ENCODE data around the gene ZNF280D.
"Not testable (repeated sequence)": the region's sequence is repeated elsewhere in the genome, so short reads cannot be mapped to it uniquely, and the experiment has no call there.

ZNF280D gene

DNA sequence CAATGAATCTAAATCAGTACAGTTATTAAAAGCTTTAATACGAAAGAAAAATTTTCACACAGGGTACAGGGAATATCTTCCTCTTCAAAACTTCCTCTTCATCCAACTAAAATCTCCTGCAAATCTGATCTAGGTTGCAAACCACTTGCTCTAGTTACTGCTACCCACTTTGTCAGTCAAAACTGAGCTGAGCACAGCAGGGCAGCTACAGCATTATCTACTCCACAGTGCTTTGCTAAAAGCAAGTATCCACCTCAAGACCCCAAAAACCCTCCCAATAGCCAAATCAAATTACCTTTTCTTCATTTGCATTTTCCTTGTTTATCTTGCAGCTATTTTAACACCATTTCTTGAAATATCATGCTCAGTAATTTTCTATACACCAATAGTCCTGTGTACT is 14.7 kb downstream of the ZNF280D start:
- DNase-seq (ENCODE audit: low spot score): no peak

DNA sequence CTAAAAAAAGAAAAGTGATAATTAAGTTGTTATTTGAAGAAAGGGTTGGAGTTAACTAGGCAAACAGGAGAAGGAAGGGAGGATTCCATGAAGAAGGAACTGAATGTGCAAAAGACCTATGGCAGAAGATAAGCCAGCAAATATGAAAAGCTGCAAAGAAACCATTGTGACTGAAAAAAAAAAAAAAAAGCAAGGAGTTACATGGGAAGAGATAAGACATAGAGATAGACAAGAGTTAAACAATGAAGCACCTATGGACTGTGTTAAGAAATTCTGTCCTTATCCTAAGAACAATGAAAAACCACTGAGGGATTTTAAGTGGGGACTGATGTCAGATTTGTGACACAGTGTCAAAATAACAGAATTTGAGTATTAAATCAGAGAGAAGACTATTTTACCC is 17.0 kb downstream of the ZNF280D start:
- DNase-seq (ENCODE audit: low spot score): no peak

DNA sequence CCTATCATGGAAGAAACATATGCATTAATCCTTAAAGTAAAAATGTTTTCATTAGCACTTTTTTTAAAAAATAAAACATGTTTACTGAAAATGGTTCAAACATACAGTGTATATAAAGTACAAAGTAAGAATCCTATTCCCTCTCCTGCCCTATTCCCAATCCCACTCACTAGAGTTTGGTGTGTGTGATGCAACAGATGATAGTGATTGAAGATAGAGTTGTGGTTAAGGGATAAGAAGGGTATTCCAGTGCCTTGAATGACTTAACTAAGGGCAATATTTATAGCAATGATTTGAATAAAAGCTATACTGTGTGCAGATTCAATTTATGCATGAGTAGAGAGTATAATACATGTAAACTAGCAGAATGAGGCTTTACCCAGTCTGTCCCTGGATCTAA is 18.1 kb downstream of the ZNF280D start:
- no peak for DNase-seq (ENCODE audit: low spot score)

DNA sequence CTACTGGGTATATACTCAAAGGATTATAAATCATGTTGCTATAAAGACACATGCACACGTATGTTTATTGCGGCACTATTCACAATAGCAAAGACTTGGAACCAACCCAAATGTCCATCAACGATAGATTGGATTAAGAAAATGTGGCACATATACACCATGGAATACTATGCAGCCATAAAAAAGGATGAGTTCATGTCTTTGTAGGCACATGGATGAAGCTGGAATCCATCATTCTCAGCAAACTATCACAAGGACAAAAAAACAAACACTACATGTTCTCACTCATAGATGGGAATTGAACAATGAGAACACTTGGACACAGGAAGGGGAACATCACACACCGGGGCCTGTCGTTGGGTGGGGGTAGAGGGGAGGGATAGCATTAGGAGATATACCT is 23.8 kb downstream of the ZNF280D start:
- DNase-seq (ENCODE audit: low spot score): not testable (repeated sequence)

DNA sequence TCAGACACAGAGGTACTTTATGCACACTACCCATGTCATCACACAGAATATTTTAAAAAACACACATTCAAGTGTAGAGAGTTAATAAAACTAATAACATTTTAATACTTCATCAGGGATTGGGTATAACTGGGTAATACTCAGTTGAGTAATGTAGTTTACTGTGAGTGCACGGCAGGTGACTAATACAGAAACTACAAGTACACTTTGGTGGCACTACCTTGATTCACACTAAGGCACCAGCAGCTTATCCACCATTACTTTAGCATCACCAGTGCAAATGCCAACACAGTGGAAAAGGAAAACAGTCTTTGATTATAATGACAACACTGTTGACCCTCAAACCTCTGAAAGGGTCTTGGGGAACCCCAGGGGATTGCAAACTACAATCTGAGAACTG is 33.6 kb downstream of the ZNF280D start:
- no peak for DNase-seq (ENCODE audit: low spot score)

DNA sequence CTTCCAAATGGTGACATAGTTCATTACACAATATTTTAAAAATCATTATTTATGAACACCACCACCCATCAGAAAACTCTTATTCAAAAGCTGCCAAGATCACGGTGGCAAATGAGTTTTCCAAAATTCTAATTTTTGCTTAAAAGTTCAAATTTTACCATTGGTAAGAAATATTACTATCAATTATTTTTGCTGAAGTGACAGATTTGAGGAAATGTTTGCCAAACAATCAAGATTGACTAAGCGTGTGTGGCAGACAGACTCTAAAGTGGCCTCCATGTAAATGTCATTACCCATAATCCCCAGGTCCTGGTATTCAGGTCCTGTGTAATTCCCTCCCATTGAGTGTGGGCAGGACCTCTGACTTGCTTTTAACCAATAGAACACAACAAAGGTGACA is 35.0 kb downstream of the ZNF280D start:
- no peak for DNase-seq (ENCODE audit: low spot score)

DNA sequence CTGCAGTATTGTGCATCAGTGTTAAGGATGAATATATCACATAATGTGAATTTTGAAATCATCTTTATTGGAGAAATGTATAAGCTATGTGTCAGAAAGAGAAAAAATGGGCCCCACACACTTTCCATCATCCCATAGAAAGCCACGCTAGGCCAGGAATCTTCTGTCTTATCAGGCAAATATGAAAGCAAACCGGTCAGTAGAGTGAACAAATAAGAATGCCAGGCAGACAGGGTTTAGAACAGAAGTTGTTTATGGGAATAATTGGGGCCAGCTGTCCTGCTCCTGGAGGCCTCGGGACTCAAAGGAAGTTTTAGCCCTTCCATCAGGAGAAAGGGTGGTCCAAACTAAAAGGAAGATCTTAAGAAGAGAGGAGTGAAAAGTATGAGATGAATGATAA is 39.5 kb downstream of the ZNF280D start:
- DNase-seq (ENCODE audit: low spot score): no peak

DNA sequence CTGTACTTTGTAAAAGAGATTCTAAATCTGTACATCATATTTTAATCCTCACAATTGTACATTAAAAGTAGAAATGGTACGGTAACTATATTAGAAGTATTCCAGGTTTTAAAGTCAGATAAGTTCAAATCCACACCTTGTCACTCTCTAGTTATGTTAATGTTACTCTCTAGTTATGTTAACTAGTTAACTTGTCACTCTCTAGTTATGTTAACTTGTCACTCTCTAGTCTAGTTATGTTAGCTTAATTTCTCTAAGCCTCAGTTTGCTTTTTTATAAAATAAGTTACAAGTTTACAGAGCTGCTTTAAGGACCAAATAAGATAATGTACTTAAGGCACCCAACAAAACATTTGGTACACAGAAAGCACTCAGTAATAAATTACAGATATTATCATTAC is 42.6 kb downstream of the ZNF280D start:
- DNase-seq (ENCODE audit: low spot score): no peak

DNA sequence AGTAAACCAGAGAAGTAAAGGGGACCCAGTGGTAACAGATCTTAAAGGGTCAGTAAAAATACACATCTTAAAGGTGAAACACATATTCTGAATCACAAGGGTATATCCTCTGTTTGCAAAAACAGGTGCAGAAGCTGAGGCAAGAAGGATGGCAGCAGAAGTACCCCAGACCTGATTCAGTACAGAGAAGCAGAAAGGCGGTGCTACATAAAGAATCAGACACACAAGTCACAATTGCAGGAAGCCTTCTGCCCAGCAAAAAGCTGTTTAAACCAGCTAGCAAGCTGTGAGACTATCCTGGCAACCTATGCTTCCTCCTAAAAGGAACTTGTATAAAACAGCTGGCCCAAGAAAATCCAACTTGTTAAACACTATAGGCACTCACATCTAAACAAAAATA is 49.4 kb downstream of the ZNF280D start:
- no peak for DNase-seq (ENCODE audit: low spot score)

DNA sequence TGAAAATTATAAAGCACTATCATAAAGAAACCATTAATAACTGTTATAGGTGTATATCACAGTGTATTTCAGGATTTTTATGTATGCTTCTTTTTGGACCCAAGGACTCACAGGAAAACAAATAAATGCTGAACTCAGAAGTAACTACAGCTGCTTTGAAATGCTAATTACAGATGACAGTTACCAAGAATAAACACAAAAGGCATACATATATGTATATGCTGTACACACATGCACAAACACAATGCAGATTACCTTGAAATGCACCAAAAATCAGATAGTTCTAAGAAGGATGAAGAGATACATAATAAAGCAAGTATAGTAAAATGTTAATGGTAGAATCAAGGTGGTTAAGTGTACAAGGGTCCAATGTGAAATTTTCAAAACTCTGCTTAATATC is 52.2 kb downstream of the ZNF280D start:
- DNase-seq (ENCODE audit: low spot score): no peak

DNA sequence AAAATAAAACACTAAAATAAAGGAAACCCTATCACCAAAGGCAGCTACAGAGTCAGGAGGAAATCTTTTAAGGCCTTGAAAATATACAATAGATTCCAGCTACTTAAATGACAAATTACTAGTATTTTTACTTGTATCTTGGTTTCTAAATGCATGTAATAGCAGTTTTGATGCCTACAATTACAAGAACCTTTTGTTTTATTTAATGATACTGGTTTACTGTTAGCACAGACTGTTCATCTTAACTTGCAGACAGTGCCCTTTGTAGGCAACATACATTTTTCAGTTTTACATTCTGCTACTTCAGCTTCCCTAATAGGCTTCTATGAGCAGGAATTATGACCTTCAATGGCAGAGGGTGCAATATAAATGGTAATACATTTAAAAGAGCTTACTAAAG is 54.1 kb downstream of the ZNF280D start:
- DNase-seq (ENCODE audit: low spot score): no peak

DNA sequence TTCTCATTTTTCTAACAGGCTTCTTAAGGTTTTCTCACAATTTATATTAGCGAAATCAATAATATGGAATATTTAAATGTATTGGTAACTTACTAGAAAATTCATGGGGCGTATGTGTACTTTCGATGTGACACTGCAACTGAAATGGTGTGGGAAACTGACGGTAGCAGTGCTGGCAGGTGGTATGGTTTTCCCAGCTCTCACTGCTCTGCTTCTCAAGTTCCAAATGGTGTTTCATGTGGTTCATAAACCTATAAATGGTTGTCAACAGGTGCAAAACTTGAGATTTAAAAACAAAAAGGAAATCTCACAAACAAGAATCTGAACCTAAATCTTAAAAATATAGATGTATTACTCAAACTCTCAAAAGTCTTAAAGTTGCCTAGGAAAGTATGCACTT is 54.7 kb downstream of the ZNF280D start:
- no peak for DNase-seq (ENCODE audit: low spot score)

DNA sequence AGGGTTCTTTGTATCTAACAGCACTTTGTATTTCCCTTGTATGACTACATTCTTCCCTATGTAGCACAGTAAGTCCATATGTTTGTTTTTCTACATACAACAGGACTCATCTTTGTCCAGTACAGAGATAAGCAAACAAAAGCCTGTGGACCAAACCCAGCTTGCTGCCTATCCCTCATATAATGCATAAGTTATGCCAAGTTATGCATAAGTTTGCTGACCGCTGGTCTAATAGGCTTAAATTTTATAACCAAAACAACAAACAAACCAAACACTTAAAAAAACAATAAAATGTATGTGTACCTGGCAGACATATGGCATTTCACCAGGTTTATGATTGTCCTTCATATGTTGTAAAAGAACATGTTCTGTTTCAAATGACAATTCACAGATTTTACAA is 56.0 kb downstream of the ZNF280D start:
- DNase-seq (ENCODE audit: low spot score): no peak

DNA sequence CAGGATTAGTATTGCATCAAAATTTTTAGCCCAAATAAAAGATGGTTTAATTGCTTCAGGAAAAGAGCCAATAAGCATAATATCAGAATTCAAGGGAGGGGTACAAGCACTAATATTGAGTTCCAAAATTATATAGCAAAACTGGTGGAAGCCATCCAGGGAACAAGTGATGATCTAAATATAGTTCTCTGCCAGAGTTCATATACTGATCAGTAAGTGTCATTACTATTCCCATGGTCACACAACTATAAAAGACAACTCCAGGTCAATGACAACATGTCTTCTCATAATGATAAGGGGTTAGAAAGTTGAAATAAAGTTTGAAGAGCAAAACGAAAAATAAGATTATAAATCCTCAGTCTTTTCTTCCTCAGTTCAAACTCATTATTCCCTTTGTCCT is 57.4 kb downstream of the ZNF280D start:
- no peak for DNase-seq (ENCODE audit: low spot score)

DNA sequence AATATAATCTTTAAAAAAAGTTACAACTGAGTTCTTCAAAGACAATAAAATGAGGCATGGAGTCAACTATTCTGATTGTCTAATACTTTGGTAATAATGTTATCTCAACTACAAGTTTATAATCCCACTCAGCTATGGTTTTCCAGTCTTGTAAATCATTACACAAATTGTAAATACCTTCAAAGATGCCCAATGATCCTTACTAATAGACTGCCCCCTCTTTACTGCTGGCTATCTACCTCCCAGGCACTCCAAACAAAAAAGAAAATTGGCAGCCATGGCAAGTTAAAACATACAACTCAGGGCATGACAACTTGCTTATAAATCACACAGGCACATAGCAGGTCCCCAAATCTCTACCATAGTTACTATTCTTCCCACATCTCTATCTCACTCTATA is 58.5 kb downstream of the ZNF280D start:
- no peak for DNase-seq (ENCODE audit: low spot score)

DNA sequence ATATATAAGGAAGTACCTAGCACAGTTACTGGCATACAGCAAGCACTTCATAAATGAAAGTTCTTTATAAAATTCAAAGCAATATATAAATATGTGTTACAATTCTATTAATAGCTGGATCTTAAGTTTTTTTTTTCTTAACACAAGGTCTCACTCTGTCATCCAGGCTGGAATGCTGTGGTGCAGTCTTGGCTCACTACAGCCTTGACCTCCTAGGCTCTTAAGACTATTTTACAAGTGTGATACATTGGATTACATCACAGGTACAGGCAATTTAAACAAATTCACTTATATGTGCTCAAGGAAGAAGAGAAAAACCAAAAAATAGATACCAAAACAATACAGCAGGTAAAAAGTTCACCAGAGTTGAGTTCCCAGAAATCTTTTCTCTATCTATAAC is 60.6 kb downstream of the ZNF280D start:
- DNase-seq (ENCODE audit: low spot score): no peak

DNA sequence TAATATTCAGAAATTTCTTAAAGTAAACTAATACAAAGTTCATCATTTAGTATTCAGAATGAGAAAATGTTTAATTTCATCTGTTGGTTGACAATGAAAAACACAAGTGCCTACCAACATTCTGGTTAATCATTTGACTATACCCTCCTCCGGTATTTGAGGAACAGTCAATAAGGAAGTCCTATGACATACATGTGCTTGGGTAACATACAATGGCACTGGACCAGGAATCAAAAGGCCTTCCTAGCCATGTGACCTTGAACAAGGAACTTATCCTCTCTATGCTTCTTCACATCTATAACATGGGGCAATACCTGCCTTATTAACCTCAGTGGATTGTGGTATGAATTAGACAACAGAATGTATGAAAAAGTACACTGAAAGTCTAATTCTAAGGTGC is 65.8 kb downstream of the ZNF280D start:
- DNase-seq (ENCODE audit: low spot score): no peak

DNA sequence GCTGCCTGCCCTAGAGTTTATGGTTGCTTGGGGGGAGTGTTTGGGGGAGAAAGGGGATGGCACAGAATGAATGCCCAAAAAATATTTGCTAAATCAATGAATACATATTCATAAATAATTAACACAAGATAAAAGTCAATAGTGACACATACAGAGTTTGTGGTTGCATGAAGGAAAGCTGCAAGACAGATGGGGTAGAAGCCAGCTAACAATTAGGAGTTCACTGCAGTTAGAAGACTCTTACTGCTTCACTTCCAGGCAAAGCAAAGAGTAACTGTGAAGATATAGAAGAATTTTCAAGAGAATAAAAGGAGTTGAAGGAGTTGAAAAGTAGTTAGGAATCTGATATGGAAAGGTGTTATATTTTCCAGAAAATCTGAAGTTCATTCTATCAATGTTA is 72.4 kb downstream of the ZNF280D start:
- DNase-seq (ENCODE audit: low spot score): no peak

DNA sequence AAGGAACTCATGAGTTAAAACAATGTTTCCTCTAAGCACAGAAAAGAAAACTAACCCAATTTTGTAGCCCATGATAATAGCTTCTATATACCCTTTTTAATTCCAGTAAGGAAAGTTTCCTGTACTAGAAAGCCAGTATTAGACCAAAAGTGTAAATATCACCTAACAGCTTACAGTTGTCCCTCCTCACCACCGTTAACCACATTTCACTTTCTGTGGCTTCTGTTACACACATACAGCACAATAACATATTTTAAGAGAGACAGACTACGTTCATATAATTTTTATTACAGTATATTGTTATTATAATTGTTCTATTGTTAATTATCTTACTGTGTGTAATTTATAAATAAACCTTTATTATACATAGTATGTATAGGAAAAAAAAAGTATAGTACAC is 74.1 kb downstream of the ZNF280D start:
- no peak for DNase-seq (ENCODE audit: low spot score)

DNA sequence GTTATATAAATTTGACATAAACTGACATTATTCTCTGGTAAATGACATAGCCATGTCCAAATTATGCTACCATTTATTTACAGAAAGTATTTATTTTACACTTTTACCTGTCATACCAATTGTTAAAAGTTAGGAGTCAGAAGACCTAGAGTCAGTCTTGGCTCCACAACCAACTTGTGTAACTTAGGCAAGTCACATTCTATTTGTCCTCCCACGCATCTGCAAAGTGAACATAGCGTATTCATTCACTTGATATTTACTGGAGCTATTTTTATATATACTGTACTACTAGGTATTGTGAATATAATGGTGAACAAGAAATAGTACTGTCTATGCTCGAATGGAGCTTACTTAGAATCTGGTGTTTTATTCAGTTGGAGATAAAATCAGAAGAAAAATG is 78.7 kb downstream of the ZNF280D start:
- no peak for DNase-seq (ENCODE audit: low spot score)

DNA sequence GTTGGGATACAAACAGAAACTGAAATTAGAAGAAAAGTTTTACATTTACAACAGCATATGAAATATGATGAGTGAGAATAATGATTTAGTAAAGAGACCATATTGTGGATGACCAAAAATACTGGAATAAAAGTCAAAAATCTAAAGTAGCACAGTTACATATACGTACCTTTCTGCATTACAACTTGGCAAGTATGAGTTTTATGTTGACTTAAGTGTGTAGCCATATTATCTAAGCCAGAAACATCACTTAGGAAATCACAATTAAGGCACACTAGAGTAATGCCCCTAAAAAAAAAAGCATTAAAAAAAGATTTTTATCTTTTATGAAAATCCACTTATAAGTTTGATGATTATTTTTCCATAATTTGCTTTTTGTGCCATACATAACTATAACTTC is 79.1 kb downstream of the ZNF280D start:
- no peak for DNase-seq (ENCODE audit: low spot score)

DNA sequence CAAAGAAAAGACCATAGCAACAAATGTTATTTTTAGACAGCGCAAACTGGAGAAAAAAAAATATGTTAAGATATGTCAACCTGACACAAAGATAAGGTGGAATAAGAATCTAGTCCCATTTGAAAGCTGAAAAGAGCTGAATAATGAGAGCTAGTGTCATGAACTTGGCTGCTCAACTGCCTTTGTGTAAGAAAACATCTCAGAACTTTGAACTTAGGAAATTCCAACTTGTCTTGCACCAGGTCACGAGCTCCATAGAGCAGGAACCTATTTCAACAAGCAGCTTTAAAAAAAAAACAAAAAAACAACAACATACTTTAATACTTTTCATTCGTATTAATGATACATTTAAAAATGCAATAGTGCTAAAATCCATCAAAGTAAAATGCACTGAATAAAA is 79.5 kb downstream of the ZNF280D start:
- DNase-seq (ENCODE audit: low spot score): no peak

DNA sequence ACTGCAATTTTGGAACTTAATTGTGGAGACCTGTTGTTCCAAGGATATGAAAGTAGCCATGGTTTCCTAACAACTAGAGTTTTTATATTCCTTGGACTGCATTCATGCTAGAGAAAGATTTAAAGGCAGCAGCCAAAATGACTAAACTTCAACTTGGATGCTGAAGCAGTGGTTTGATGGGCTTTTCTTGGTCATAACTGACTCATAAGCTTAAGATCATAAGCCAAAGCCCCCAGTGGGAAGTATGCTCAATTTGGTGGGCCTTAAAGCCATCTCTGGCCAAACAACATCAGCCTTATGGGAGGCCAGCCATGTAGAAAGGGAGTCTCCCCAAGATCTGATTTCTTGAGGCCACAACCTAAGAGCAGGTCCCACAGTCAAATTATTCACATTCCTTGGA is 80.2 kb downstream of the ZNF280D start:
- DNase-seq (ENCODE audit: low spot score): no peak

DNA sequence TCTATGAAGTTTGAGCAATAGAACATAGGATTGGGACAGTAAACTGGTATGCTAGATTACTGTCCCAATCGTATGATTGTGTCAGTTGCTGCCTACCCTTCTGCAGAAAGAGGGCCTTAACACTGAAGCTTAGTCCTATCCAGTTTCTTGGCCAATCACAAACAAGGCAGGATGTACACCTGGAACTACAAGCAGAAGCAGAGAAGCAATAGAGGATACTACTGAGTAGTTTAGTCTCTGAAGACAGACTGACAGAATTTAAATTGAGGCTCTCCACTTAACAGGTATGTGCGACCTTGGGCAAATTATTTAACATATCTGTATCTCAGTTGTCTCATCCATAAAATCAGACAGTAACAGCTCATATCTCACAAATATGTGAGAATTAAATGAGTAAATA is 85.0 kb downstream of the ZNF280D start:
- no peak for DNase-seq (ENCODE audit: low spot score)

DNA sequence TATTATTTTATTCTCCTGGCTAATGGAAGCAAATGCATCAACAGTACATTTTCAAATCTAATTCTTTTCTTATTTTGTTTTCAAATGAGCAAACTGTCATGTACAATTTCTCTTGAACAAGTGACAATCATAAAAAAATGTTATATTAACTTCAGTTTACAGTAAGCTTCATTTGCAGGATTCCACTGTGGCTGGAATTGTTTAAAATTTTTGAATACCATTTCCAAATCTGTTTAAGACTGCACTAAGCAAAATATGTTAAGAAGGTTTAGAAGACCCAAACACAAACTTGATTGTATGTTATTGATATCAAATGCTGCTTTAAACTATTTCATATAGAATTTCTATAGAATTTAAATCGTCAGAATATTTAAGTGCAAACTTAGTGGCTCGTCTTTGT is 92.8 kb downstream of the ZNF280D start:
- no peak for DNase-seq (ENCODE audit: low spot score)

DNA sequence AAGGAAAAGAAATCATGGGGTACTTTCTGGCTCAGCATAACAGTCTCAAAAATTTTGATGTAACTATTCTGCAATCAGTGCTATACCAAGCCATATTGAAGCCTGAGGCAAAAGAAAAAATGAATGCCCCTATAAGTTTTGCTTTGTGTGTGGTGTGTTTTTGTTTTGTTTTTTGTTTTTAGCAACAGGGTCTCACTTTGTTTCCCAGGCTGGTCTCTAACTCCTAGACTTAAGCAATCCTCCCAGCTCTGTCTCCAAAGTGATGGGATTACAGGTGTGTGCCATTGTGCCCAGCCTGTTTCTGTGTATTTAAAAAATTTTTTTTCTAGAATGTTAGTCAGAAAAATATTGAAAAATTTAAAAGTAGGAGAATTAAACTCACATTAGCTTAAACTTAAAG is 93.2 kb downstream of the ZNF280D start:
- no peak for DNase-seq (ENCODE audit: low spot score)

Measured in hematopoietic multipotent progenitor cell treated with erythropoietin and hydrocortisone succinate and interleukin-3 and kit ligand, for 15 days (in vitro differentiated cells).